Measurements from ENCODE around the gene LIN52. TPM values are rescaled to one million over a fixed set of nuclear protein-coding genes. Genes with fewer than 3 reads are reported as not detected.

LIN52 gene
- total and polyA plus RNA-seq, 2 experiments from 2014 or later = 8.6 to 10.8 TPM

- DNase-seq (ENCODE audit: low spot score) (no peak), ATAC-seq (no peak)
- no peaks in the 10 kb centered on the region for H3K27me3 ChIP-seq (ENCODE audit: insufficient read depth)
- Mint-ChIP-seq H3K4me1 (peaks cover 11% of the 10 kb centered on the region), H3K9me3 (no peaks in the 10 kb centered on the region), H3K27ac (peak overlapping the region; percentile 100), H3K27me3 (ENCODE audit: insufficient read depth, low read depth, poor library complexity) (no peaks in the 10 kb centered on the region), H3K4me3 (peak overlapping the region; percentile 97), H3K36me3 (ENCODE audit: low read depth) (no peaks in the 10 kb centered on the region)
- H3K4me1 ChIP-seq (ENCODE audit: insufficient read depth) = peaks cover 7% of the 10 kb centered on the region
- H3K4me3 ChIP-seq = peak overlapping the region; percentile 96
- peak overlapping the region; percentile 96 for H3K4me2 ChIP-seq
- H3K36me3 ChIP-seq (ENCODE audit: insufficient read depth) = no peaks in the 10 kb centered on the region
- peaks cover 39% of the 10 kb centered on the region for H3K79me2 ChIP-seq (replicated peaks; ENCODE audit: insufficient read depth)
- TF ChIP-seq ZNF114 (CRISPR knock-in tag; IDR thresholded peaks at IDR 0.05) (no peak), ZNF331 (CRISPR knock-in tag; IDR thresholded peaks at IDR 0.05; ENCODE audit: low read depth) (no peak), EZH2 (IDR thresholded peaks at IDR 0.05; ENCODE audit: low read depth, unreplicated experiment) (no peak), CREB1 (CRISPR knock-in tag; IDR thresholded peaks at IDR 0.05; ENCODE audit: low read depth) (no peak), STAT1 (IDR thresholded peaks at IDR 0.05; ENCODE audit: unreplicated experiment) (no peak), EZH2phosphoT487 (IDR thresholded peaks at IDR 0.05; ENCODE audit: unreplicated experiment) (no peak), JUNB (IDR thresholded peaks at IDR 0.05; ENCODE audit: unreplicated experiment) (no peak), REST (IDR thresholded peaks at IDR 0.05; ENCODE audit: unreplicated experiment) (no peak), NANOG (IDR thresholded peaks at IDR 0.05; ENCODE audit: borderline replicate concordance) (no peak), ETS1 (IDR thresholded peaks at IDR 0.05) (no peak), POLR2AphosphoS5 (IDR thresholded peaks at IDR 0.05; ENCODE audit: low read depth) (no peak), CTCF (conservative IDR thresholded peaks at IDR 0.05; ENCODE audit: low read depth in 2 of 2) (no peak)
- no peaks in the 10 kb centered on the region for H3F3A ChIP-seq (replicated peaks; ENCODE audit: low read depth)
- peak overlapping the region; percentile 96 for H3K27ac ChIP-seq (ENCODE audit: low read depth)
- H4K20me1 ChIP-seq (replicated peaks; ENCODE audit: insufficient read depth) = no peaks in the 10 kb centered on the region
- 0 out of 2 replicates have a peak overlapping the region, but pooled peaks have one; percentile 69 for H2AFZ ChIP-seq
- no peaks in the 10 kb centered on the region for H3K9me2 ChIP-seq (ENCODE audit: insufficient read depth)
Observed at GRCh38 chr14:74083161-74083560, 1.6 kb upstream of the LIN52 start.

Measured in GM23338 (cell line).